K562 (cell line): ENCODE measurements around the gene TMTC2. TPM values are rescaled to one million over a fixed set of nuclear protein-coding genes. Genes with fewer than 3 reads are reported as not detected.

ENCODE experiments used
- ATAC-seq: fragments of 200-7000 bp; cut with Tn5 transposase; 3 replicates; pipeline ENCODE4 v1.9.1; 2020; ENCODE audit warnings: moderate library complexity
- BruUV-seq: library from RNA; stranded (reverse); fragments of 400-500 nt; replicated peaks from 2 replicates; lab custom pipeline; 2021; lab: Mats Ljungman, UMichigan
- CTCF ChIA-PET: fragments of 300-600 bp; formaldehyde crosslinking; extraction: SDS; loops from one replicate; lab custom pipeline; 2021; ENCODE audit warnings: low intra/inter-chr PET ratio; lab: Yijun Ruan, JAX
- POLR2A ChIA-PET: fragments of 300-600, 350-650 bp; sonication (Branson Sonifier 250); formaldehyde crosslinking; extraction: SDS; loops from one replicate; lab custom pipeline; 2021; ENCODE audit warnings: antibody characterized with exemption, inconsistent platforms; lab: Yijun Ruan, JAX
- DNase-seq, 4 experiments: peaks; one replicate each; pipeline versions ENCODE4 v3.0.0 to v3.0.0-alpha.2; 2011 to 2018; ENCODE audit warnings: low spot score in 3 of 4, mixed read lengths in 3 of 4; ENCODE audit errors: extremely low read depth in 1 of 4
- FAIRE-seq: peaks from 2 replicates; lab custom pipeline; 2011; peaks lifted over from hg19 to GRCh38; lab: Jason Lieb, UNC
- H2AFZ ChIP-seq: 2 replicates; pipeline ENCODE4 v1.6.0; 2011; ENCODE audit warnings: low read depth, low read length, control low read depth, inconsistent platforms
- H3K27ac ChIP-seq: fragments of 200-600 bp; 3 replicates; pipeline ENCODE4 v1.8.0; 2011; ENCODE audit warnings: low read depth, mild to moderate bottlenecking, control low read depth, inconsistent platforms, low read length, moderate library complexity, mixed read lengths; ENCODE audit errors: extremely low read depth
- H3K27me3 ChIP-seq, 2 experiments: fragments of 300-600 bp in 1 of 2; 2 replicates in 1 of 2; 3 replicates in 1 of 2; pipeline versions ENCODE4 v1.6.0 to v1.8.0; 2011; ENCODE audit warnings: inconsistent platforms in 2 of 2, low read length in 2 of 2, mild to moderate bottlenecking in 1 of 2, mixed read lengths in 1 of 2, moderate library complexity in 1 of 2; ENCODE audit not compliant: control insufficient read depth in 2 of 2, insufficient read depth in 2 of 2
- H3K36me3 ChIP-seq: fragments of 300-600 bp; 3 replicates; pipeline ENCODE4 v1.8.0; 2011; ENCODE audit warnings: mild to moderate bottlenecking, low read length, inconsistent platforms; ENCODE audit not compliant: control insufficient read depth, insufficient read depth
- H3K4me1 ChIP-seq, 2 experiments: fragments of 200-600 bp in 1 of 2; replicated peaks in 1 of 2; 2 replicates in 1 of 2; 3 replicates in 1 of 2; pipeline versions ENCODE4 v1.5.1 to v1.8.0; 2011; ENCODE audit warnings: inconsistent platforms in 2 of 2, low read length in 2 of 2, mild to moderate bottlenecking in 1 of 2, mixed read lengths in 1 of 2, moderate library complexity in 1 of 2; ENCODE audit not compliant: control insufficient read depth in 2 of 2, insufficient read depth in 2 of 2
- H3K4me2 ChIP-seq: 2 replicates; pipeline ENCODE4 v1.6.1; 2011; ENCODE audit warnings: low read length, control low read depth, inconsistent platforms, mixed read lengths; ENCODE audit not compliant: insufficient read depth
- H3K4me3 ChIP-seq: fragments of 200-600 bp; sonication (generic), shearing (Covaris generic); 2 replicates; pipeline ENCODE4 v1.5.1; 2016; ENCODE audit warnings: control low read depth, inconsistent platforms
- H3K79me2 ChIP-seq: fragments of 200-600 bp; 3 replicates; pipeline ENCODE4 v1.8.0; 2011; ENCODE audit warnings: low read length, inconsistent platforms; ENCODE audit not compliant: control insufficient read depth, insufficient read depth
- H3K9ac ChIP-seq, 2 experiments: 2 replicates each; pipeline versions ENCODE4 v1.6.0 to v1.6.1; 2011; ENCODE audit warnings: low read depth in 2 of 2, low read length in 2 of 2, control low read depth in 1 of 2, inconsistent platforms in 1 of 2, mild to moderate bottlenecking in 1 of 2, mixed read lengths in 1 of 2; ENCODE audit not compliant: insufficient read depth in 1 of 2
- H3K9me1 ChIP-seq: one replicate; pipeline ENCODE4 v1.6.0; 2011; ENCODE audit warnings: inconsistent platforms, mild to moderate bottlenecking, low read length, moderate library complexity; ENCODE audit not compliant: control insufficient read depth, insufficient read depth
- H3K9me3 ChIP-seq: replicated peaks from 2 replicates; pipeline ENCODE4 v1.5.1; 2011; ENCODE audit warnings: low read depth, low read length, inconsistent platforms; ENCODE audit not compliant: control insufficient read depth, insufficient read depth
- H4K20me1 ChIP-seq: replicated peaks from 2 replicates; pipeline ENCODE4 v1.6.1; 2011; ENCODE audit warnings: low read length, inconsistent platforms, mixed read lengths; ENCODE audit not compliant: control insufficient read depth, insufficient read depth
- CBX2 ChIP-seq: fragments of 200-600 bp; sonication (generic); IDR thresholded peaks from one replicate; pipeline ENCODE4 v1.6.1; 2012; ENCODE audit warnings: mild to moderate bottlenecking, low read length, inconsistent platforms; ENCODE audit not compliant: insufficient read depth, poor library complexity, severe bottlenecking
- DLX4 ChIP-seq: fragments of 250-450 bp; sonication (Bioruptor Pico); IDR thresholded peaks from 2 replicates; pipeline ENCODE4 v1.6.1; 2021; ENCODE audit warnings: mild to moderate bottlenecking
- KAT7 ChIP-seq: sonication (generic); formaldehyde crosslinking; IDR thresholded peaks from 2 replicates; pipeline ENCODE4 v1.8.0; 2022; ENCODE audit warnings: missing genetic modification reagents, mild to moderate bottlenecking, borderline replicate concordance
- KDM5B ChIP-seq: fragments of 200-600 bp; sonication (generic); IDR thresholded peaks from 2 replicates; pipeline ENCODE4 v1.6.1; 2012; ENCODE audit warnings: low read depth, mild to moderate bottlenecking, moderate library complexity, low read length, control low read depth, inconsistent platforms; ENCODE audit not compliant: insufficient replicate concordance
- MAFK ChIP-seq: IDR thresholded peaks from 2 replicates; pipeline ENCODE4 v1.6.1; 2011; ENCODE audit warnings: low read length, improper control_type of control experiment
- MCM2 ChIP-seq: fragments of 450-650 bp; IDR thresholded peaks from 2 replicates; pipeline ENCODE4 v1.6.1; 2017; ENCODE audit warnings: low read depth, mild to moderate bottlenecking
- MLX ChIP-seq, 2 experiments: fragments of 450-650 bp in 1 of 2; sonication (generic) in 1 of 2; formaldehyde crosslinking; conservative IDR thresholded peaks; 2 replicates each; pipeline versions ENCODE4 v1.4.0 to v1.8.1; 2020 to 2022; ENCODE audit warnings: mild to moderate bottlenecking in 1 of 2, missing genetic modification reagents in 1 of 2
- NCOA4 ChIP-seq: fragments of 450-650 bp; IDR thresholded peaks from 2 replicates; pipeline ENCODE4 v1.6.1; 2018; ENCODE audit warnings: mild to moderate bottlenecking; ENCODE audit not compliant: partially characterized antibody
- NFIC ChIP-seq: fragments of 450-650 bp; IDR thresholded peaks from 2 replicates; pipeline ENCODE4 v1.6.1; 2017; ENCODE audit warnings: mild to moderate bottlenecking, inconsistent platforms
- SNAPC5 ChIP-seq: fragments of 250-450 bp; sonication (Bioruptor Pico); IDR thresholded peaks from 2 replicates; pipeline ENCODE4 v1.8.0; 2021; ENCODE audit warnings: moderate library complexity, mild to moderate bottlenecking, inconsistent platforms
- TAF9B ChIP-seq: fragments of 450-650 bp; IDR thresholded peaks from 2 replicates; pipeline ENCODE4 v1.6.1; 2018; ENCODE audit warnings: mild to moderate bottlenecking; ENCODE audit not compliant: partially characterized antibody
- ZNF143 ChIP-seq: sonication (generic); formaldehyde crosslinking; IDR thresholded peaks from 2 replicates; pipeline ENCODE4 v1.9.0; 2022; ENCODE audit warnings: mild to moderate bottlenecking, missing genetic modification reagents
- ZNF23 ChIP-seq: fragments of 250-450 bp; sonication (Bioruptor Pico); IDR thresholded peaks from 2 replicates; pipeline ENCODE4 v1.4.0; 2020; ENCODE audit warnings: mild to moderate bottlenecking
- ZNF707 ChIP-seq: fragments of 250-450 bp; sonication (Bioruptor Pico); conservative IDR thresholded peaks from 2 replicates; pipeline ENCODE4 v1.8.0; 2022; ENCODE audit warnings: inconsistent platforms, mild to moderate bottlenecking, moderate library complexity
- in situ Hi-C: fragments of 300-500 bp; cut with MboI; formaldehyde crosslinking; loops from 4 replicates; pipeline ENCODE4 v1.15.0; 2018; ENCODE audit warnings: inconsistent platforms, mixed read lengths
- intact Hi-C: fragments of 100-400 bp; cut with micrococcal nuclease; formaldehyde crosslinking; loops from 2 replicates; pipeline ENCODE4 v1.14.2; 2022
- polyA plus RNA-seq, 8 experiments: library from polyadenylated mRNA; depleted of rRNA in 4 of 8; stranded (reverse) in 5 of 8; unstranded in 3 of 8; fragments of >200 nt; fragmentation: Nextera tagmentation in 2 of 8; fragmentation: Illumina TruSeq in 1 of 8; extraction: Ambion mirVana in 2 of 8; extraction: Trizol in 1 of 8; gene quantifications; 2 replicates each; pipeline versions ENCODE4 v1.2.1 to v1.2.3, GENCODE V29; 2011 to 2014; ENCODE audit warnings: inconsistent platforms in 1 of 8, missing spikeins in 1 of 8
- total RNA-seq, 7 experiments: library from RNA; depleted of rRNA in 6 of 7; stranded (reverse); fragments of >200 nt in 6 of 7; fragmentation: Illumina TruSeq in 2 of 7; extraction: Trizol in 2 of 7; gene quantifications; 2 replicates each; pipeline versions ENCODE4 v1.2.1 to v1.2.3, GENCODE V29; 2011 to 2021; ENCODE audit warnings: low replicate concordance in 1 of 7
- TF ChIP-seq, protein P1 (sequence below), 2 experiments: IDR thresholded peaks; 2 replicates each; pipeline ENCODE4 v1.6.1; 2011; ENCODE audit warnings: borderline replicate concordance in 1 of 2, control low read depth in 1 of 2, low read depth in 1 of 2, low read length in 1 of 2, mild to moderate bottlenecking in 1 of 2, mixed read lengths in 1 of 2, moderate library complexity in 1 of 2; ENCODE audit not compliant: insufficient read depth in 1 of 2, insufficient read length in 1 of 2, poor library complexity in 1 of 2, severe bottlenecking in 1 of 2; ENCODE audit errors: extremely low read depth in 1 of 2
- TF ChIP-seq, protein P2 (sequence below): sonication (generic); formaldehyde crosslinking; IDR thresholded peaks from 2 replicates; pipeline ENCODE4 v1.8.0; 2022; ENCODE audit warnings: missing genetic modification reagents, mild to moderate bottlenecking, borderline replicate concordance

Gene TMTC2
- total and polyA plus RNA-seq, 9 of the 15 experiments (the other 6 are each of a cell fraction or from before 2014, with no cell fraction given) = 0.29 to 1.1 (median 0.55) TPM

DNA sequence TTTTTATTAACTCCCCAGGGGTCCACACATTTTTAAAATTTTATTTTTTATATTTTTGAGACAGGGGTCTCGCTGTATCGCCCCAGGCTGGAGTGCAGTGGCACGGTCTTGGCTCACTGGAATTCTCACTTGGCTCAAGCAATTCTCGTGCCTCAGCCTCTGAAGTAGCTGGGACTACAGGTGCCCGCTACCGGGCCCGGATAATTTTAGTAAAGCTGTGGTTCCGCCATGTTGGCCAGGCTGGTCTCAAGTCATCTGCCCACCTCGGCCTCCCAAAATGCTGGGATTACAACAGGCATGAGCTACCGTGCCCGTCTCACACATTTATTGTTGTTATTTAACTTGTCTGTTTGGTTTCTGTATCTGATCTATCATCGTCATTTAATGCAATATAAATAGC is 307.4 kb downstream of the TMTC2 start (continued):
- TF ChIP-seq DLX4 = no peak

- Histone ChIP-seq H3K9me1 (no peaks in the 10 kb centered on the region), H3K36me3 (no peaks in the 10 kb centered on the region), H3K4me3 (no peak overlapping the region), H2AFZ (no peak overlapping the region), H3K79me2 (no peaks in the 10 kb centered on the region), H4K20me1 (no peaks in the 10 kb centered on the region), H3K9ac (no peak overlapping the region), H3K27me3 (no peaks in the 10 kb centered on the region), H3K27ac (no peak overlapping the region), H3K4me2 (no peak overlapping the region), H3K9me3 (no peaks in the 10 kb centered on the region), H3K4me1 (no peaks in the 10 kb centered on the region)
- ATAC-seq (no peak), FAIRE-seq (no peak), DNase-seq (no peak)
- POLR2A ChIA-PET = no interaction called here
- intact Hi-C loops (no loop called here), in situ Hi-C loops (no loop called here)
- CTCF ChIA-PET = no interaction called here
- no TSS peak for BruUV-seq
- TF ChIP-seq NFIC = no peak
- TF ChIP-seq ZNF143 (CRISPR knock-in tag) = no peak
- no peak for TF ChIP-seq KAT7
- no peak for TF ChIP-seq SNAPC5 (CRISPR knock-in tag)
- TF ChIP-seq MAFK = no peak
- TF ChIP-seq, protein P1, sequence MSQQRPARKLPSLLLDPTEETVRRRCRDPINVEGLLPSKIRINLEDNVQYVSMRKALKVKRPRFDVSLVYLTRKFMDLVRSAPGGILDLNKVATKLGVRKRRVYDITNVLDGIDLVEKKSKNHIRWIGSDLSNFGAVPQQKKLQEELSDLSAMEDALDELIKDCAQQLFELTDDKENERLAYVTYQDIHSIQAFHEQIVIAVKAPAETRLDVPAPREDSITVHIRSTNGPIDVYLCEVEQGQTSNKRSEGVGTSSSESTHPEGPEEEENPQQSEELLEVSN (IDR thresholded peaks at IDR 0.05; ENCODE audit: borderline replicate concordance in 1 of 2, extremely low read depth in 1 of 2, insufficient read depth in 1 of 2, insufficient read length in 1 of 2, low read depth in 1 of 2, low read length in 1 of 2, poor library complexity in 1 of 2, severe bottlenecking in 1 of 2) = no peak
- TF ChIP-seq NCOA4 = no peak
- no peak for TF ChIP-seq TAF9B
- TF ChIP-seq MCM2 = no peak
- TF ChIP-seq ZNF23 (CRISPR knock-in tag) = no peak
- no peak for TF ChIP-seq ZNF707 (CRISPR knock-in tag)
- TF ChIP-seq, protein P2, sequence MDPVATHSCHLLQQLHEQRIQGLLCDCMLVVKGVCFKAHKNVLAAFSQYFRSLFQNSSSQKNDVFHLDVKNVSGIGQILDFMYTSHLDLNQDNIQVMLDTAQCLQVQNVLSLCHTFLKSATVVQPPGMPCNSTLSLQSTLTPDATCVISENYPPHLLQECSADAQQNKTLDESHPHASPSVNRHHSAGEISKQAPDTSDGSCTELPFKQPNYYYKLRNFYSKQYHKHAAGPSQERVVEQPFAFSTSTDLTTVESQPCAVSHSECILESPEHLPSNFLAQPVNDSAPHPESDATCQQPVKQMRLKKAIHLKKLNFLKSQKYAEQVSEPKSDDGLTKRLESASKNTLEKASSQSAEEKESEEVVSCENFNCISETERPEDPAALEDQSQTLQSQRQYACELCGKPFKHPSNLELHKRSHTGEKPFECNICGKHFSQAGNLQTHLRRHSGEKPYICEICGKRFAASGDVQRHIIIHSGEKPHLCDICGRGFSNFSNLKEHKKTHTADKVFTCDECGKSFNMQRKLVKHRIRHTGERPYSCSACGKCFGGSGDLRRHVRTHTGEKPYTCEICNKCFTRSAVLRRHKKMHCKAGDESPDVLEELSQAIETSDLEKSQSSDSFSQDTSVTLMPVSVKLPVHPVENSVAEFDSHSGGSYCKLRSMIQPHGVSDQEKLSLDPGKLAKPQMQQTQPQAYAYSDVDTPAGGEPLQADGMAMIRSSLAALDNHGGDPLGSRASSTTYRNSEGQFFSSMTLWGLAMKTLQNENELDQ (CRISPR knock-in tag) = no peak
- TF ChIP-seq CBX2 = no peak
- TF ChIP-seq MLX (CRISPR knock-in tag; conservative IDR thresholded peaks at IDR 0.05) = no peak
- TF ChIP-seq KDM5B = no peak
Observed at GRCh38 chr12:82996168-82996812, 309.6 kb downstream of the TMTC2 start.
